ENCODE measurements around the gene IGSF10.
A peak's percentile ranks its signal among the peaks of the same experiment; 100 is the strongest.
"Not testable (repeated sequence)": the region's sequence is repeated elsewhere in the genome, so short reads cannot be mapped to it uniquely, and the experiment has no call there.

The IGSF10 gene, protein sequence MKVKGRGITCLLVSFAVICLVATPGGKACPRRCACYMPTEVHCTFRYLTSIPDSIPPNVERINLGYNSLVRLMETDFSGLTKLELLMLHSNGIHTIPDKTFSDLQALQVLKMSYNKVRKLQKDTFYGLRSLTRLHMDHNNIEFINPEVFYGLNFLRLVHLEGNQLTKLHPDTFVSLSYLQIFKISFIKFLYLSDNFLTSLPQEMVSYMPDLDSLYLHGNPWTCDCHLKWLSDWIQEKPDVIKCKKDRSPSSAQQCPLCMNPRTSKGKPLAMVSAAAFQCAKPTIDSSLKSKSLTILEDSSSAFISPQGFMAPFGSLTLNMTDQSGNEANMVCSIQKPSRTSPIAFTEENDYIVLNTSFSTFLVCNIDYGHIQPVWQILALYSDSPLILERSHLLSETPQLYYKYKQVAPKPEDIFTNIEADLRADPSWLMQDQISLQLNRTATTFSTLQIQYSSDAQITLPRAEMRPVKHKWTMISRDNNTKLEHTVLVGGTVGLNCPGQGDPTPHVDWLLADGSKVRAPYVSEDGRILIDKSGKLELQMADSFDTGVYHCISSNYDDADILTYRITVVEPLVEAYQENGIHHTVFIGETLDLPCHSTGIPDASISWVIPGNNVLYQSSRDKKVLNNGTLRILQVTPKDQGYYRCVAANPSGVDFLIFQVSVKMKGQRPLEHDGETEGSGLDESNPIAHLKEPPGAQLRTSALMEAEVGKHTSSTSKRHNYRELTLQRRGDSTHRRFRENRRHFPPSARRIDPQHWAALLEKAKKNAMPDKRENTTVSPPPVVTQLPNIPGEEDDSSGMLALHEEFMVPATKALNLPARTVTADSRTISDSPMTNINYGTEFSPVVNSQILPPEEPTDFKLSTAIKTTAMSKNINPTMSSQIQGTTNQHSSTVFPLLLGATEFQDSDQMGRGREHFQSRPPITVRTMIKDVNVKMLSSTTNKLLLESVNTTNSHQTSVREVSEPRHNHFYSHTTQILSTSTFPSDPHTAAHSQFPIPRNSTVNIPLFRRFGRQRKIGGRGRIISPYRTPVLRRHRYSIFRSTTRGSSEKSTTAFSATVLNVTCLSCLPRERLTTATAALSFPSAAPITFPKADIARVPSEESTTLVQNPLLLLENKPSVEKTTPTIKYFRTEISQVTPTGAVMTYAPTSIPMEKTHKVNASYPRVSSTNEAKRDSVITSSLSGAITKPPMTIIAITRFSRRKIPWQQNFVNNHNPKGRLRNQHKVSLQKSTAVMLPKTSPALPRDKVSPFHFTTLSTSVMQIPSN (N-terminal part only)

DNA sequence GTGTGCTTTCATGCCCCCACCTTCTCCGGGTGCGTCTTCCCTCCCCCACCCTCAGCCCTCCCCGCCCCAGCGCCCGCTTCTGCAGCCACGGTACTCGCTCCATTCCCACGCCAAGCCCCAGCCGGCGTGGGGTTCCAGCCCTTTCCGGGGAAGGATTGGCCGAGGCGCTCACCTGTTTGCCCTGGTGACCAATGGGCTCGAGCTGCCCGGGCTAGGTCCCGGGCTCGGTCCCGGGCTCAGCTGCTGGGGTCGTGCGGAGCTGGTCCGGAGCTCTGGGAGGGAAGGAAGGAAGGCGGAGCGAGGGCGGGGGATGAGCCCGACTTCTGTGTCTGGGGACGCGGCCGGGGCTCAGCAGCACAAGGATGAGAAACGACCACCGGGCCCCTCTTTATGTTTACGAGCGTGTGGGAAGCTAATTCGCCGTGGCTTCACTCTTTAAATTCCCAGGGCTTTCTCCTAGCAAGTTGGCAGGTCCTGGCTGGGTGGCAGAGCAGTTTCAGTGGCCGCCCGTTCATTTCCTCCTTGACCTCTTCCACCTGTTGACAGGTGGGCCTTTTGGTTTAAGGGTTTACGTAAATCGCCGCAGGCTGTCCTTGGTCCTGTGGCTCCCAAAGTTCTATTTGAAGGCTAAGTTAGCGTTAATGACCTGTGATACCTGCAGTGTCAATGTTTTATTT is at the start of gene IGSF10:
Gene IGSF10 (minus strand): TSS at position 288 of the 677 bp plus-strand sequence. CDS start 2,352 bp downstream, outside the sequence.
- TF ChIP-seq, protein P1, sequence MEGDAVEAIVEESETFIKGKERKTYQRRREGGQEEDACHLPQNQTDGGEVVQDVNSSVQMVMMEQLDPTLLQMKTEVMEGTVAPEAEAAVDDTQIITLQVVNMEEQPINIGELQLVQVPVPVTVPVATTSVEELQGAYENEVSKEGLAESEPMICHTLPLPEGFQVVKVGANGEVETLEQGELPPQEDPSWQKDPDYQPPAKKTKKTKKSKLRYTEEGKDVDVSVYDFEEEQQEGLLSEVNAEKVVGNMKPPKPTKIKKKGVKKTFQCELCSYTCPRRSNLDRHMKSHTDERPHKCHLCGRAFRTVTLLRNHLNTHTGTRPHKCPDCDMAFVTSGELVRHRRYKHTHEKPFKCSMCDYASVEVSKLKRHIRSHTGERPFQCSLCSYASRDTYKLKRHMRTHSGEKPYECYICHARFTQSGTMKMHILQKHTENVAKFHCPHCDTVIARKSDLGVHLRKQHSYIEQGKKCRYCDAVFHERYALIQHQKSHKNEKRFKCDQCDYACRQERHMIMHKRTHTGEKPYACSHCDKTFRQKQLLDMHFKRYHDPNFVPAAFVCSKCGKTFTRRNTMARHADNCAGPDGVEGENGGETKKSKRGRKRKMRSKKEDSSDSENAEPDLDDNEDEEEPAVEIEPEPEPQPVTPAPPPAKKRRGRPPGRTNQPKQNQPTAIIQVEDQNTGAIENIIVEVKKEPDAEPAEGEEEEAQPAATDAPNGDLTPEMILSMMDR (IDR thresholded peaks at IDR 0.05; ENCODE audit: low read length, missing control alignments) = no peak
- peak; percentile 7 for DNase-seq (ENCODE audit: low read depth)
- H3K4me3 ChIP-seq (replicated peaks; ENCODE audit: low read depth, low read length) = peak within 1 kb of the TSS; percentile 61

DNA sequence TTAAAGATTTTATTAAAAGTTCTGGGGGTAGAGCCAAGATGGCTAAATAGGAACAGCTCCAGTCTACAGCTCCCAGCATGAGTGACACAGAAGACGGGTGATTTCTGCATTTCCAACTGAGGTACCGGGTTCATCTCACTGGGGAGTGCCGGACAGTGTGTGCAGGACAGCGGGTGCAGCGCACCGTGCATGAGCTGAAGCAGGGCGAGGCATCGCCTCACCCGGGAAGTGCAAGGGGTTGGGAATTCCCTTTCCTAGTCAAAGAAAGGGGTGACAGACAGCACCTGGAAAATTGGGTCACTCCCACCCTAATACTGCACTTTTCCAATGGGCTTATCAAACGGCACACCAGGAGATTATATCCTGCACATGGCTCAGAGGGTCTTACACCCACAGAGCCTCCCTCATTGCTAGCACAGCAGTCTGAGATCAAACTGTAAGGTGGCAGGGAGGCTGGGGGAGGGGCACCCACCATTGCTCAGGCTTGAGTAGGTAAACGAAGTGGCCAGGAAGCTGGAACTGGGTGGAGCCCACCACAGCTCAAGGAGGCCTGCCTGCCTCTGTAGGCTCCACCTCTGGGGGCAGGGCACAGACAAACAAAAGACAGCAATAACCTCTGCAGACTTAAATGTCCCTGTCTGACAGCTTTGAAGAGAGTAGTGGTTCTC is 48.7 kb upstream of the IGSF10 start:
- H3K4me3 ChIP-seq (replicated peaks; ENCODE audit: low read depth, low read length); DNase-seq (ENCODE audit: low read depth): not testable (repeated sequence)

DNA sequence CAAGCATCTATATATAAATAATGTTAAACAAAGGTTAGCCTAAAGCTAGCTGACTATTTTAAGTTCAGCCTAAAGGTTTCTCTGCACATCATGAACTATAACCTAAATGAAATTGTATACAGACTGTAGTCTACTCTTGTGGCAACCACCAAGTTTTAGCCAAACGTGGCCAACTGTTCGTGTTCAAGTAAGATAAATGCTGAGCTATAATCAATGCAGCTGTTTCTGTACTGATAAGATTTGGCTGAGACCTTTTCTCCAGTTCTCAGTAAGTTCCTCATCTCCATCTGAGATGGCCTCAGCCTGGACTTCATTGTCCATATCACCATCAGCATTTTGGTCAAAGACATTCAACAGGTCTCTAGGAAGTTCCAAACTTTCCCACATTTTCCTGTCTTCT is 43.7 kb upstream of the IGSF10 start:
- no peak for DNase-seq (ENCODE audit: low read depth)
- H3K4me3 ChIP-seq (replicated peaks; ENCODE audit: low read depth, low read length) = no peak overlapping the region
- TF ChIP-seq, protein P1 (IDR thresholded peaks at IDR 0.05; ENCODE audit: low read length, missing control alignments) = no peak

DNA sequence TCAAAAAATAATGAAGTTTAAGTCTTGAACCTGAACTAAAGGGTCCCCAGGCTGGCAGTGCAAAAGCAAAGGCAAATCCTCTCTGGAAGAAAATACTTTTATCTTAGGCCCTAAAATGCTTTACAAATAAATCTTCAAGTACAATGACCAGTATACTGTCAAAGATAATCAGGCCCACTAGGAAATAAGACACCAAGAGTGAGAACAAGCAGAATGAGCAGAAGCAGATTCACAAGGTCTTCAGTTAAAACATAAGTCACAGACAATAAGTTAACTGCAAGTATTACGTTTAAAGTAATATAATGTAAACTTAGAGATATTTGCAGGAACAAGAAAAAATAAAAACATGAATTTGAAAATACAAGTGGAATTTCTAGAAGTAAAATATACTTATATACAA is 42.2 kb upstream of the IGSF10 start:
- no peak overlapping the region for H3K4me3 ChIP-seq (replicated peaks; ENCODE audit: low read depth, low read length)
- DNase-seq (ENCODE audit: low read depth) = no peak
- TF ChIP-seq, protein P1 (IDR thresholded peaks at IDR 0.05; ENCODE audit: low read length, missing control alignments) = no peak

DNA sequence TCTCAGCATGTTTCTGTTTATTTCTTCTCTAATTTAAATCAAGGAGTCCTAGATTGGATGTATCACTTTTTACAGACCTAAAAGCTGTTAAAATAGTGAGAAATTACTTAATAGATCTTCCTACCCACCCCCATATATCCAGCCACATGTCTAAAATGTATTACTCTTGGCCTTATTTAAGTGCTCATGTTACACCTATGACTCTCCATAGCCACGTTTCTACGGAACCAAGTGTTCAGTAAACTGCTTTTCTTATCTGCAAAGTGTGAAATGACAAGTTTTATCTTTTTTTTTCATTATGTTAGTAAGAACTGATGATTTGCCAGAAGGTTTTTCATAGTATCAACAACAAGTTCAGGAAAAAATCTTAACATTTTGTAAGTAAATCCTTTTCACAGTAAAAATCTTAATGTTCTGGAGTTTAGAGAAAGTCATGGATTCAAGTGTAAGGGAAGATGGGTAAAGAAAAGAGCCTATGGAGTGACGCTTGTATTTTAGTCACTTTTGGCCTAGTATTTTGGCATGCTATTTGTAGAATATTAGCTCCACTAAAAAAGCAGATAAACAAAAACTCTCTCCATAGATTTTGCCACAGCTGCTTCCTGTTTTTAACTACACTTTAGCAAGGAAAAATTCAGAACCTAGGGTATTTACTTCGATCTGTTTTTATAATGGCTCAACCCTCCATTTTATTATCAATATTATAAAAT is 41.2 kb upstream of the IGSF10 start:
- TF ChIP-seq, protein P1 (IDR thresholded peaks at IDR 0.05; ENCODE audit: low read length, missing control alignments) = no peak
- no peak overlapping the region for H3K4me3 ChIP-seq (replicated peaks; ENCODE audit: low read depth, low read length)
- peak; percentile 48 for DNase-seq (ENCODE audit: low read depth)

DNA sequence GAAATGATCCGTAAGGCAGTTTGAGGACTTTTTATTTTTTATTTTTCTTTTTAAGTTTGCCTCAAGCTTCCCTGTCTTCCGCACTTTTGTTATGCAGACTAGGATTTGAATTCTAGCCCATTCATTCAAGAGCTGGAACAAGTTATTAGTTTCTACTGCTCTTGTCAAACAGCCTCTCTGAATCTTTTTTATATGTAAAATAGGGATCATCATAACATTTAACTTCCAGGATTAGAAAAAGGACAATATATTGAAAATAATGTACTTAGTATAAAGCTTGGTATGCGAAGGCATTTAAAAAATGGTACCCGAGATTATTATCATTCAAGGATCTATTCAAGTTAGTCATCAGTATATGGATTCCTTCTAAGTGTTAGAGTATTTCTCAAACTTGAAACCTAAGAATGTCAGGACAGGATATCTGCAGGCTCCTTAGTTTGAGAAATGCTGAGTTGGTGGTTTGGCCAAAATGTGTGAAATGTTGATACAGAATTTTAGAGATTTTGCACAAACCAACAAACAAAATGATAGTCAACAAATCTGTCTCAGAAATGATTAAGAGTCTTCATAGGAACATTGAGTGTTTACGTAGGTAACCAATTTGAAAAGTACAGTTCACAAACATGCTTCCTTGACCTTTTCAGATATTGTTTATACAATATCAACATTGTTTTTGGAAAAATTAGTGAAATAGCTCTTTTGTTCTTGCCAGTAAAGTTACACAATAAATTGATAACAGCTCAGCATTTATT is 40.5 kb upstream of the IGSF10 start:
- TF ChIP-seq, protein P1 (IDR thresholded peaks at IDR 0.05; ENCODE audit: low read length, missing control alignments) = no peak
- H3K4me3 ChIP-seq (replicated peaks; ENCODE audit: low read depth, low read length) = no peak overlapping the region
- DNase-seq (ENCODE audit: low read depth) = peak; percentile 30
